ENCODE data around the gene RAMACL.

GRCh38 chr6:166542580-166542912, 43.9 kb downstream of the RAMACL start:
- TF ChIP-seq ZNF274 (IDR thresholded peaks at IDR 0.05; ENCODE audit: low read depth, low read length) (no peak), YY1 (IDR thresholded peaks at IDR 0.05; ENCODE audit: insufficient read depth, insufficient read length) (no peak)

Data from NT2/D1 (cell line).